Liver (tissue), 9 donors: ENCODE results near the gene MARS1. TPM values are rescaled to one million over a fixed set of nuclear protein-coding genes. Genes with fewer than 3 reads are reported as not detected.
"Not testable (repeated sequence)": the region's sequence is repeated elsewhere in the genome, so short reads cannot be mapped to it uniquely, and the experiment has no call there.

Experiments
- DNase-seq: peaks from one replicate; pipeline ENCODE4 v3.0.0-alpha.2; 2017; ENCODE audit warnings: low spot score
- H3K27ac ChIP-seq, 2 donors: one replicate each; pipeline ENCODE4 v1.7.0; 2013; ENCODE audit warnings: inconsistent platforms in 2 of 2, low read length in 2 of 2, control low read depth in 1 of 2, low read depth in 1 of 2, mild to moderate bottlenecking in 1 of 2
- H3K27me3 ChIP-seq, 4 donors: one replicate each; pipeline versions ENCODE4 v1.6.1 to v1.7.0; 2013; ENCODE audit warnings: low read length in 3 of 4, inconsistent platforms in 1 of 4, mild to moderate bottlenecking in 1 of 4, moderate library complexity in 1 of 4; ENCODE audit not compliant: control insufficient read depth in 4 of 4, insufficient read depth in 4 of 4
- H3K36me3 ChIP-seq, 4 donors: one replicate each; pipeline versions ENCODE4 v1.6.1 to v1.7.0; 2013; ENCODE audit warnings: low read length in 3 of 4, mild to moderate bottlenecking in 3 of 4, low read depth in 1 of 4, moderate library complexity in 1 of 4; ENCODE audit not compliant: control insufficient read depth in 4 of 4, insufficient read depth in 3 of 4
- H3K4me1 ChIP-seq, 4 donors: one replicate each; pipeline versions ENCODE4 v1.6.1 to v1.7.0; 2013; ENCODE audit warnings: low read length in 3 of 4, mild to moderate bottlenecking in 3 of 4, moderate library complexity in 1 of 4; ENCODE audit not compliant: control insufficient read depth in 4 of 4, insufficient read depth in 4 of 4
- H3K4me3 ChIP-seq, 3 donors: one replicate each; pipeline versions ENCODE4 v1.6.1 to v1.7.0; 2013; ENCODE audit warnings: low read length in 3 of 3, control low read depth in 1 of 3, low read depth in 1 of 3, mild to moderate bottlenecking in 1 of 3
- H3K9ac ChIP-seq, 2 donors: one replicate each; pipeline ENCODE4 v1.7.0; 2013; ENCODE audit warnings: low read length in 2 of 2, mild to moderate bottlenecking in 2 of 2, moderate library complexity in 2 of 2, control low read depth in 1 of 2, low read depth in 1 of 2
- H3K9me3 ChIP-seq, 4 donors: one replicate each; pipeline versions ENCODE4 v1.6.1 to v1.7.0; 2013; ENCODE audit warnings: low read length in 3 of 4; ENCODE audit not compliant: control insufficient read depth in 4 of 4
- EGR1 ChIP-seq, 2 donors: IDR thresholded peaks; 2 replicates each; pipeline ENCODE4 v1.6.1; 2016 to 2018; ENCODE audit warnings: antibody characterized with exemption in 2 of 2, low read depth in 2 of 2
- FOXA2 ChIP-seq: IDR thresholded peaks from 2 replicates; pipeline ENCODE4 v1.6.1; 2016; ENCODE audit warnings: antibody characterized with exemption
- GABPA ChIP-seq, 2 donors: IDR thresholded peaks in 1 of 2; conservative IDR thresholded peaks in 1 of 2; 2 replicates each; pipeline ENCODE4 v1.6.1; 2016; ENCODE audit warnings: antibody characterized with exemption in 2 of 2, mild to moderate bottlenecking in 1 of 2, moderate library complexity in 1 of 2
- HNF4G ChIP-seq: IDR thresholded peaks from 2 replicates; pipeline ENCODE4 v1.6.1; 2016; ENCODE audit warnings: antibody characterized with exemption
- NR2F2 ChIP-seq: IDR thresholded peaks from 2 replicates; pipeline ENCODE4 v1.6.1; 2016; ENCODE audit warnings: antibody characterized with exemption
- TAF1 ChIP-seq: conservative IDR thresholded peaks from 2 replicates; pipeline ENCODE4 v1.6.1; 2016; ENCODE audit warnings: antibody characterized with exemption, mild to moderate bottlenecking
- YY1 ChIP-seq: IDR thresholded peaks from 2 replicates; pipeline ENCODE4 v1.6.1; 2016; ENCODE audit warnings: antibody characterized with exemption, mild to moderate bottlenecking
- WGBS: extraction: QIAGEN DNeasy Blood & Tissue Kit; methylation state at CpG from one replicate; pipeline ENCODE4 v1.1.7; 2013; 5-methylcytosine and 5-hydroxymethylcytosine counted together
- polyA plus RNA-seq, 2 donors: library from polyadenylated mRNA; stranded (reverse) in 1 of 2; unstranded in 1 of 2; fragments of 200-250 nt in 1 of 2; fragments of >200 nt in 1 of 2; fragmentation: Nextera tagmentation in 1 of 2; extraction: Ambion mirVana in 1 of 2; gene quantifications; one replicate each; pipeline versions ENCODE4 v1.2.1 to v1.2.3, GENCODE V29; 2013 to 2015
- total RNA-seq, 2 donors: library from RNA; depleted of rRNA; stranded (reverse); fragments of >200 nt; gene quantifications; one replicate each; pipeline ENCODE4 v1.2.3, GENCODE V29; 2014
- TF ChIP-seq, protein P1 (sequence below): fragments of 150-350 bp; IDR thresholded peaks from 2 replicates; pipeline ENCODE4 v1.5.1; 2017; ENCODE audit warnings: improper control_type of control experiment, low read depth, low read length; ENCODE audit not compliant: missing input control
- TF ChIP-seq, protein P2 (sequence below): IDR thresholded peaks from 2 replicates; pipeline ENCODE4 v1.6.1; 2016; ENCODE audit warnings: antibody characterized with exemption
- TF ChIP-seq, protein P3 (sequence below): IDR thresholded peaks from 2 replicates; pipeline ENCODE4 v1.6.1; 2016; ENCODE audit warnings: antibody characterized with exemption
- TF ChIP-seq, protein P4 (sequence below): IDR thresholded peaks from 2 replicates; pipeline ENCODE4 v1.6.1; 2016; ENCODE audit warnings: antibody characterized with exemption
- donor health status: healthy.
- donor health status: healthy.
- donor health status: healthy.
- donor health status: healthy.
- donor health status: healthy.

Gene MARS1
- total and polyA plus RNA-seq, 4 donors: 43.9 to 83.3 (median 56.0) TPM

DNA sequence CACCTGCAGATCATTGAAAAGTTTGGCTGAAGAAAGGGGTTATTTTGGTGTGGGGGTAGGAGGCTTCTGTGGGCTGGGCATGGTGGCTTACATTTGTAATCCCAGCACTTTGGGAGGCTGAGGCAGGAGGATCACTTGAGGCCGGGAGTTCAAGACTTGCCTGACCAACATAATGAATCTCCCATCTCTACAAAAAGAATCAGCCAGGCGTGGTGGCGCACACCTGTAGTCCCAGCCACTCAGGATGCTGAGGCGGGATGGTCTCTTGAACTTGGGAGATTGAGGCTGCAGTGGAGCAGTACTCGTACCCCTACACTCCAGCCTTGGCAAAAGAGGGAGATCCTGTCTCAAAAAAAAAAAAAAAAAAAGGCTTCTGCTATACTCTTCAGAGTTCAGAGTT lies 25.4 kb downstream of the MARS1 start:
- H3K27me3 ChIP-seq: no peaks in the 10 kb centered on the region
- no peak overlapping the region for H3K27ac ChIP-seq
- H3K36me3 ChIP-seq: peaks cover 5 to 60% (median 49%) of the 10 kb centered on the region in 4 donors
- H3K4me1 ChIP-seq: peaks cover 1 to 9% (median 3%) of the 10 kb centered on the region in 4 donors
- no peak for TF ChIP-seq HNF4G
- TF ChIP-seq FOXA2: no peak
- no peak for TF ChIP-seq NR2F2
- TF ChIP-seq YY1: no peak
- 97% methylated on average over 5 of the region's 5 CpGs for WGBS
- H3K9ac ChIP-seq: no peak overlapping the region
- H3K9me3 ChIP-seq: no peaks in the 10 kb centered on the region
- DNase-seq: no peak
- H3K4me3 ChIP-seq: no peak overlapping the region

DNA sequence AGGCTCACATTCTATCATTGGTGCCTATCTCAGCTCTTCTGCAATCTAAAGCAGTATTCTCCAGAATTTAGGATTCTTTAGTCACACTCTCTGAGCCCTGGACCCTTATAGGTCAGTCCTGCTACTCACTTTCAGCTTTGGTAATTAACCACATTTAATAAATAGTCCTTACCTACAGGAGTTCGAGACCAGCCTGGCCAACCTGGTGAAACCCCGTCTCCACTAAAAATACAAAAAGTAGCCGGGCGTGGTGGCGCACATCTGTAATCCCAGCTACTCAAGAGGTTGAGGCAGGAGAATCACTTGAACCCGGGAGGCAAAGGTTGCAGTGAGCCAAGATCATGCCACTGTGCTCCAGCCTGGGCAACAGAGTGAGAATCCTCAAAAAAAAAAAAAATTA lies 25.8 kb downstream of the MARS1 start:
- not testable (repeated sequence) for H3K27ac ChIP-seq, DNase-seq, H3K4me3 ChIP-seq, H3K9ac ChIP-seq, H3K27me3 ChIP-seq, H3K9me3 ChIP-seq
- H3K4me1 ChIP-seq: peaks cover 1 to 13% (median 7%) of the 10 kb centered on the region in 4 donors
- WGBS: 95% methylated on average over 6 of the region's 6 CpGs
- peaks cover 5 to 60% (median 49%) of the 10 kb centered on the region in 4 donors for H3K36me3 ChIP-seq

DNA sequence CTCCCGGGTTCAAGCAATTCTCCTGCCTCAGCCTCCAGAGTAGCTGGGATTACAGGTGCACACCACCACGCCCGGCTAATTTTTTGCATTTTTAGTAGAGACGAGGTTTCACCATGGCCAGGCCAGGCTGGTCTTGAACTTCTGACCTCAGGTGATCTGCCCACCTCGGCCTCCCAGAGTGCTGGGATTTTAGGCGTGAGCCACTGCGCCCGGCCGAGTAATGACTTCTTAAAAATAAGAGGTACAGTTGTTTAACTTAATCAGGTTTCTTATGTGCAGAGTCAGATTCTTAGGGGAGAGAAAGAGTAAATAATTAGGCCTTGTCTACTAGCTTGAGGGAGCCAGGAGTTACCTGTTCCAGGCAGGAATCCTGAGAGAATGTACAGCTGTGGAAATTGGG lies 26.4 kb downstream of the MARS1 start:
- not testable (repeated sequence) for H3K4me3 ChIP-seq, H3K9ac ChIP-seq, H3K27ac ChIP-seq, DNase-seq, H3K9me3 ChIP-seq, H3K27me3 ChIP-seq
- H3K36me3 ChIP-seq: peaks cover 5 to 60% (median 49%) of the 10 kb centered on the region in 4 donors
- peaks cover 1 to 19% (median 11%) of the 10 kb centered on the region in 4 donors for H3K4me1 ChIP-seq
- WGBS: 95% methylated on average over 9 of the region's 9 CpGs

DNA sequence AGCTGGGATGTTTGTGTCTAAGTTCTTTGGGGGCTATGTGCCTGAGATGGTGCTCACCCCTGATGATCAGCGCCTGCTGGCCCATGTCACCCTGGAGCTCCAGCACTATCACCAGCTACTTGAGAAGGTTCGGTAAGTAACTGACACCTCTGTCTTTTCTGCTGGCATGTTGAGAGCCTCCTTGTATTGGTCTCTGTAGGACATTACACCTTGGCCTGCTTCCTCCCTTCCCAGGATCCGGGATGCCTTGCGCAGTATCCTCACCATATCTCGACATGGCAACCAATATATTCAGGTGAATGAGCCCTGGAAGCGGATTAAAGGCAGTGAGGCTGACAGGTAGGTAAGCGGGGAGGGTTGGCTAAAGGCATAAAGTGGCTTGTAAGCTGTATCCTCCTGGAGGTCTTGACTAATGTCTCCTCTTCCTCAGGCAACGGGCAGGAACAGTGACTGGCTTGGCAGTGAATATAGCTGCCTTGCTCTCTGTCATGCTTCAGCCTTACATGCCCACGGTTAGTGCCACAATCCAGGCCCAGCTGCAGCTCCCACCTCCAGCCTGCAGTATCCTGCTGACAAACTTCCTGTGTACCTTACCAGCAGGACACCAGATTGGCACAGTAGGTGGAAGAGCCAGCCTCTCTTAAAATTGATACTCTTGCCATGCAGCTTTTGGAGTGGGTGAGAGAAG lies 27.0 kb downstream of the MARS1 start:
- no peak overlapping the region for H3K4me3 ChIP-seq
- TF ChIP-seq, protein P1, sequence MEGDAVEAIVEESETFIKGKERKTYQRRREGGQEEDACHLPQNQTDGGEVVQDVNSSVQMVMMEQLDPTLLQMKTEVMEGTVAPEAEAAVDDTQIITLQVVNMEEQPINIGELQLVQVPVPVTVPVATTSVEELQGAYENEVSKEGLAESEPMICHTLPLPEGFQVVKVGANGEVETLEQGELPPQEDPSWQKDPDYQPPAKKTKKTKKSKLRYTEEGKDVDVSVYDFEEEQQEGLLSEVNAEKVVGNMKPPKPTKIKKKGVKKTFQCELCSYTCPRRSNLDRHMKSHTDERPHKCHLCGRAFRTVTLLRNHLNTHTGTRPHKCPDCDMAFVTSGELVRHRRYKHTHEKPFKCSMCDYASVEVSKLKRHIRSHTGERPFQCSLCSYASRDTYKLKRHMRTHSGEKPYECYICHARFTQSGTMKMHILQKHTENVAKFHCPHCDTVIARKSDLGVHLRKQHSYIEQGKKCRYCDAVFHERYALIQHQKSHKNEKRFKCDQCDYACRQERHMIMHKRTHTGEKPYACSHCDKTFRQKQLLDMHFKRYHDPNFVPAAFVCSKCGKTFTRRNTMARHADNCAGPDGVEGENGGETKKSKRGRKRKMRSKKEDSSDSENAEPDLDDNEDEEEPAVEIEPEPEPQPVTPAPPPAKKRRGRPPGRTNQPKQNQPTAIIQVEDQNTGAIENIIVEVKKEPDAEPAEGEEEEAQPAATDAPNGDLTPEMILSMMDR: no peak
- TF ChIP-seq FOXA2: no peak
- TF ChIP-seq NR2F2: no peak
- no peak for TF ChIP-seq GABPA (IDR thresholded peaks at IDR 0.05 in 1 of 2, conservative IDR thresholded peaks at IDR 0.05 in 1 of 2)
- TF ChIP-seq YY1: no peak
- no peak for TF ChIP-seq TAF1
- TF ChIP-seq, protein P2, sequence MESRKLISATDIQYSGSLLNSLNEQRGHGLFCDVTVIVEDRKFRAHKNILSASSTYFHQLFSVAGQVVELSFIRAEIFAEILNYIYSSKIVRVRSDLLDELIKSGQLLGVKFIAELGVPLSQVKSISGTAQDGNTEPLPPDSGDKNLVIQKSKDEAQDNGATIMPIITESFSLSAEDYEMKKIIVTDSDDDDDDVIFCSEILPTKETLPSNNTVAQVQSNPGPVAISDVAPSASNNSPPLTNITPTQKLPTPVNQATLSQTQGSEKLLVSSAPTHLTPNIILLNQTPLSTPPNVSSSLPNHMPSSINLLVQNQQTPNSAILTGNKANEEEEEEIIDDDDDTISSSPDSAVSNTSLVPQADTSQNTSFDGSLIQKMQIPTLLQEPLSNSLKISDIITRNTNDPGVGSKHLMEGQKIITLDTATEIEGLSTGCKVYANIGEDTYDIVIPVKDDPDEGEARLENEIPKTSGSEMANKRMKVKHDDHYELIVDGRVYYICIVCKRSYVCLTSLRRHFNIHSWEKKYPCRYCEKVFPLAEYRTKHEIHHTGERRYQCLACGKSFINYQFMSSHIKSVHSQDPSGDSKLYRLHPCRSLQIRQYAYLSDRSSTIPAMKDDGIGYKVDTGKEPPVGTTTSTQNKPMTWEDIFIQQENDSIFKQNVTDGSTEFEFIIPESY: no peak
- TF ChIP-seq, protein P3, sequence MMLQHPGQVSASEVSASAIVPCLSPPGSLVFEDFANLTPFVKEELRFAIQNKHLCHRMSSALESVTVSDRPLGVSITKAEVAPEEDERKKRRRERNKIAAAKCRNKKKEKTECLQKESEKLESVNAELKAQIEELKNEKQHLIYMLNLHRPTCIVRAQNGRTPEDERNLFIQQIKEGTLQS: no peak
- TF ChIP-seq EGR1 (IDR thresholded peaks at IDR 0.05; ENCODE audit: low read depth in 2 of 2): no peak
- TF ChIP-seq HNF4G: no peak
- TF ChIP-seq, protein P4, sequence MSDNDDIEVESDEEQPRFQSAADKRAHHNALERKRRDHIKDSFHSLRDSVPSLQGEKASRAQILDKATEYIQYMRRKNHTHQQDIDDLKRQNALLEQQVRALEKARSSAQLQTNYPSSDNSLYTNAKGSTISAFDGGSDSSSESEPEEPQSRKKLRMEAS: no peak
- H3K4me1 ChIP-seq: peaks cover 1 to 23% (median 13%) of the 10 kb centered on the region in 4 donors
- WGBS: 91% methylated on average over 9 of the region's 9 CpGs
- DNase-seq: no peak
- no peaks in the 10 kb centered on the region for H3K9me3 ChIP-seq
- peaks cover 5 to 58% (median 49%) of the 10 kb centered on the region in 4 donors for H3K36me3 ChIP-seq
- H3K27me3 ChIP-seq: no peaks in the 10 kb centered on the region
- no peak overlapping the region for H3K9ac ChIP-seq
- H3K27ac ChIP-seq: no peak overlapping the region
